Parathyroid adenoma (tissue), 2 donors: ENCODE measurements around the gene IL3.

Experiments used
- H2AFZ ChIP-seq: fragments of 300-600 bp; sonication (generic); one replicate; pipeline ENCODE4 v1.7.0; 2017; ENCODE audit warnings: antibody characterized with exemption, mild to moderate bottlenecking
- H3K27ac ChIP-seq: fragments of 300-600 bp; sonication (generic); one replicate; pipeline ENCODE4 v1.7.0; 2017
- H3K27me3 ChIP-seq: fragments of 300-600 bp; sonication (generic); one replicate; pipeline ENCODE4 v1.7.0; 2017; ENCODE audit warnings: low read length; ENCODE audit not compliant: control insufficient read depth, insufficient read depth
- H3K36me3 ChIP-seq: fragments of 300-600 bp; sonication (generic); one replicate; pipeline ENCODE4 v1.7.0; 2017; ENCODE audit warnings: low read length; ENCODE audit not compliant: control insufficient read depth, insufficient read depth
- H3K4me1 ChIP-seq: fragments of 300-600 bp; sonication (generic); one replicate; pipeline ENCODE4 v1.7.0; 2017; ENCODE audit warnings: control low read depth
- H3K4me2 ChIP-seq: fragments of 300-600 bp; sonication (generic); one replicate; pipeline ENCODE4 v1.7.0; 2017; ENCODE audit warnings: low read length
- H3K4me3 ChIP-seq: fragments of 300-600 bp; sonication (generic); one replicate; pipeline ENCODE4 v1.7.0; 2017; ENCODE audit warnings: low read depth, low read length
- H3K79me2 ChIP-seq: fragments of 300-600 bp; sonication (generic); one replicate; pipeline ENCODE4 v1.7.0; 2017; ENCODE audit warnings: control low read depth
- H3K9ac ChIP-seq: fragments of 300-600 bp; sonication (generic); one replicate; pipeline ENCODE4 v1.7.0; 2017; ENCODE audit warnings: mild to moderate bottlenecking
- H3K9me3 ChIP-seq: fragments of 300-600 bp; sonication (generic); one replicate; pipeline ENCODE4 v1.7.0; 2017; ENCODE audit warnings: low read length; ENCODE audit not compliant: control insufficient read depth
- CTCF ChIP-seq: fragments of 300-600 bp; sonication (generic); IDR thresholded peaks from one replicate; pipeline ENCODE4 v1.7.0; 2017; ENCODE audit warnings: antibody characterized with exemption, mild to moderate bottlenecking
- donor health status: primary hyperparathyroidism.

IL3 gene

DNA sequence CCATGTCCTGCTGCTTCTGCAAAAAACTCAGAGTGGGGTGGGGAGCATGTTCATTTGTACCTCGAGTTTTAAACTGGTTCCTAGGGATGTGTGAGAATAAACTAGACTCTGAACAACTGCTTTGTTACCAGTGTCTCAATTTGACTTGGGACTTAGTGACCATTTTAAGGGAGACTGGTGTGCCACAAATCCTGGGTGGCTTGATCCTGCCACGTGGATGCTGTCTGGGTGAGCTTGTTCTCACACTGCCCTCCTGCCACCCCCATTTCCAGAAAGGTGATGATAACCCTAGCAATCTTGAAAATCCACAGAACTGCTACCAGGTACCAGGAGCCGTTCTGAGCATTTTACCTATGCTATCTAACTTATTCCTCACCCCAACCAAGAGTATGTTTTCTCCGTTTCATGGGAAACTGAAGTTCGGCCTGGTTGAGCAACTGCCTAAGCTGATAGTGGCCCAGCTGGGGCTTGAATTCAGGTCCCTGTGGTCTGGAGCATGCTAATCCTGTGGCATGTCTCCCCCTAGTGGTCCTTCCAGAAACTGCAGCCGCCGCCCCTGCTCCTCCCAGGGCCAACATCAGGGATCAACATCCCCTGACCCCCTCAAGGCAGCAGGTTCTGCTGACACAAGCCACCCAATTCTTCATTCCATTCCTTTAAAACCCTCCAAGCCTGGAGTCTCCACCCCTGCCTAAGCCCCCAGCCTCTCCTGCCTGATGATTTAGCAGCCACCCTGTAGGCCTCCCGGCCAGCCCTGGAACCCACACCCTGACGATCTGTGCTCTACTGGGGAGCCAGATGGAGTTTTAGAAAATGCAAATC is 2.8 kb downstream of the IL3 start:
- Histone ChIP-seq H3K4me1 (no peaks in the 10 kb centered on the region), H3K79me2 (no peaks in the 10 kb centered on the region), H3K27ac (no peak overlapping the region), H3K9ac (no peak overlapping the region), H3K27me3 (no peaks in the 10 kb centered on the region), H3K36me3 (no peaks in the 10 kb centered on the region), H2AFZ (no peak overlapping the region), H3K4me3 (no peak overlapping the region), H3K9me3 (no peaks in the 10 kb centered on the region), H3K4me2 (no peak overlapping the region)
- peak; percentile 97 for TF ChIP-seq CTCF

- Histone ChIP-seq H3K9me3 (no peaks in the 10 kb centered on the region), H3K4me2 (no peak overlapping the region), H3K36me3 (no peaks in the 10 kb centered on the region), H3K9ac (no peak overlapping the region), H3K4me3 (no peak overlapping the region), H3K27me3 (no peaks in the 10 kb centered on the region), H2AFZ (no peak overlapping the region), H3K4me1 (no peaks in the 10 kb centered on the region), H3K79me2 (no peaks in the 10 kb centered on the region), H3K27ac (no peak overlapping the region)
- no peak for TF ChIP-seq CTCF
Observed at GRCh38 chr5:132064140-132064539, 3.7 kb downstream of the IL3 start.

- Histone ChIP-seq H3K9me3 (no peaks in the 10 kb centered on the region), H3K4me3 (no peak overlapping the region), H3K27ac (no peak overlapping the region), H3K9ac (no peak overlapping the region), H3K36me3 (no peaks in the 10 kb centered on the region), H3K4me1 (no peaks in the 10 kb centered on the region), H2AFZ (no peak overlapping the region), H3K4me2 (no peak overlapping the region), H3K27me3 (no peaks in the 10 kb centered on the region), H3K79me2 (no peaks in the 10 kb centered on the region)
- TF ChIP-seq CTCF: peak; percentile 88
Observed at GRCh38 chr5:132064738-132065331, 4.4 kb downstream of the IL3 start.

DNA sequence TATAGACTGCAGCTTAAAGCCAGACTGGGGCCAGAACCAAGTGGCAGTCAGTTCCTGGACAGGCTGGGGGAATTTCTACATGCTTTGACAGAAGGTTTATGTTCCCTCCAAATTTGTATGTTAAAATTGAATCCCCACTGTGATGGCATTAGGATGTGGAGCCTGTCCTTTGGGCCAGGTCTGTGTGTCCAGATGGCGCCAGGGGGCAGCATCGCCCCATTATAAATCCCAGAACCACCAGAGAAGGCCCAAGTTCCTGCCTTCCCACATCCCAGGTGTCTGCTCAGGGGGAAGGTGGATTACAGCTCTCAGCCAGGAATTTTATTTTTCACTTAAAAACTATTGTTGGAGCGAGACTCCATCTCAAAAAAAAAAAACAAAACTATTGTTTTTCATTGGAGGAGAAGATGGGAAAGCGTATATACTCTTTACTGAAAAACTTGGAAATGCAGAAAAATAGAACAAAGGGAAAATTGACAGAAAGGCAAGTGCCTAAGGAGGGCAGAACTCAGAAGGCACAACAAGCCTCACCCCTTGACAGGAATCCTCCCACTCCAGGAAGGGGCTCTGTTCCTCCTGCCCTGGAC is 5.0 kb downstream of the IL3 start:
- no peak overlapping the region for H3K4me3 ChIP-seq
- H3K27ac ChIP-seq: no peak overlapping the region
- no peaks in the 10 kb centered on the region for H3K36me3 ChIP-seq
- no peak overlapping the region for H2AFZ ChIP-seq
- no peaks in the 10 kb centered on the region for H3K79me2 ChIP-seq
- no peak overlapping the region for H3K4me2 ChIP-seq
- no peaks in the 10 kb centered on the region for H3K9me3 ChIP-seq
- no peaks in the 10 kb centered on the region for H3K4me1 ChIP-seq
- no peaks in the 10 kb centered on the region for H3K27me3 ChIP-seq
- peak; percentile 26 for TF ChIP-seq CTCF
- no peak overlapping the region for H3K9ac ChIP-seq
